ENCODE results near the gene FCHSD1.

FCHSD1 gene

GRCh38 chr5:141640698-141641097 lies 10.5 kb downstream of the FCHSD1 start:
- FAIRE-seq: no peak

- no peak for FAIRE-seq
Observed at GRCh38 chr5:141640051-141640415, 11.2 kb downstream of the FCHSD1 start.

GRCh38 chr5:141639357-141640050 lies 11.7 kb downstream of the FCHSD1 start:
- FAIRE-seq: no peak

- FAIRE-seq: no peak
Observed at GRCh38 chr5:141638771-141639170, 12.4 kb downstream of the FCHSD1 start.

- FAIRE-seq: no peak
Observed at GRCh38 chr5:141637767-141638419, 13.3 kb downstream of the FCHSD1 start.

- no peak for FAIRE-seq
Observed at GRCh38 chr5:141637123-141637766, 14.0 kb downstream of the FCHSD1 start.

- FAIRE-seq: no peak
Observed at GRCh38 chr5:141636413-141637122, 14.7 kb downstream of the FCHSD1 start, which contains the start of the genes HDAC3 and RELL2. Gene HDAC3 (minus strand): TSS chr5:141636849. CDS start chr5:141636790, 59 bp downstream. Gene RELL2 (plus strand): TSS chr5:141636997. CDS start chr5:141638226, 1,229 bp downstream.

GRCh38 chr5:141636106-141636412 lies 15.2 kb downstream of the FCHSD1 start:
- FAIRE-seq: no peak

- FAIRE-seq: no peak
Observed at GRCh38 chr5:141635646-141636045, 15.6 kb downstream of the FCHSD1 start.

GRCh38 chr5:141634720-141635119 lies 16.5 kb downstream of the FCHSD1 start:
- FAIRE-seq: no peak

GRCh38 chr5:141633871-141634561 lies 17.2 kb downstream of the FCHSD1 start:
- FAIRE-seq: no peak

GRCh38 chr5:141632650-141633049 lies 18.6 kb downstream of the FCHSD1 start:
- FAIRE-seq: no peak

GRCh38 chr5:141630570-141631140 lies 20.6 kb downstream of the FCHSD1 start:
- FAIRE-seq: no peak

GRCh38 chr5:141628175-141628788 lies 22.9 kb downstream of the FCHSD1 start:
- no peak for FAIRE-seq

GRCh38 chr5:141623611-141624010 lies 27.6 kb downstream of the FCHSD1 start:
- no peak for FAIRE-seq

GRCh38 chr5:141623186-141623585 lies 28.0 kb downstream of the FCHSD1 start:
- FAIRE-seq: no peak

- FAIRE-seq: no peak
Observed at GRCh38 chr5:141618804-141619554, 32.2 kb downstream of the FCHSD1 start, which contains the start of gene DIAPH1. Gene DIAPH1 (minus strand): TSS chr5:141619000. CDS start chr5:141618914, 86 bp downstream.

- no peak for FAIRE-seq
Observed at GRCh38 chr5:141618030-141618803, 33.0 kb downstream of the FCHSD1 start.

- no peak for FAIRE-seq
Observed at GRCh38 chr5:141617682-141618029, 33.6 kb downstream of the FCHSD1 start.

- no peak for FAIRE-seq
Observed at GRCh38 chr5:141617128-141617527, 34.1 kb downstream of the FCHSD1 start.

Data from colon (tissue), 2 donors.